Keratinocyte (primary cell): ENCODE data around the gene DEXI. TPM values are rescaled to one million over a fixed set of nuclear protein-coding genes. Genes with fewer than 3 reads are reported as not detected.

ENCODE experiments used
- DNase-seq: peaks from one replicate; pipeline ENCODE4 v3.0.0-alpha.2; 2011; ENCODE audit warnings: low read depth, missing footprints, low spot score
- FAIRE-seq: peaks from 2 replicates; lab custom pipeline; 2011; peaks lifted over from hg19 to GRCh38; lab: Jason Lieb, UNC
- H2AFZ ChIP-seq: 2 replicates; pipeline ENCODE4 v1.6.0; 2012; ENCODE audit warnings: low read length, control low read depth, inconsistent platforms; ENCODE audit not compliant: control insufficient read depth
- H3K27ac ChIP-seq: 2 replicates; pipeline ENCODE4 v1.5.1; 2011; ENCODE audit warnings: low read length; ENCODE audit not compliant: control insufficient read depth, insufficient read depth
- H3K27me3 ChIP-seq: 3 replicates; pipeline ENCODE4 v1.6.0; 2011; ENCODE audit warnings: low read length; ENCODE audit not compliant: control insufficient read depth, insufficient read depth; ENCODE audit errors: extremely low read depth
- H3K36me3 ChIP-seq, 2 experiments: 2 replicates in 1 of 2; 3 replicates in 1 of 2; pipeline ENCODE4 v1.5.1; 2011; ENCODE audit warnings: low read length in 2 of 2, mild to moderate bottlenecking in 1 of 2; ENCODE audit not compliant: control insufficient read depth in 2 of 2, insufficient read depth in 2 of 2; ENCODE audit errors: extremely low read depth in 1 of 2
- H3K4me1 ChIP-seq: 3 replicates; pipeline ENCODE4 v1.5.1; 2011; ENCODE audit warnings: low read length; ENCODE audit not compliant: control insufficient read depth, insufficient read depth; ENCODE audit errors: extremely low read depth
- H3K4me2 ChIP-seq: 3 replicates; pipeline ENCODE4 v1.6.0; 2011; ENCODE audit warnings: low read depth, low read length; ENCODE audit not compliant: control insufficient read depth, insufficient read depth; ENCODE audit errors: extremely low read depth
- H3K4me3 ChIP-seq, 3 experiments: fragments of 200-600 bp in 1 of 3; sonication (generic) in 1 of 3; 2 replicates in 2 of 3; 3 replicates in 1 of 3; pipeline ENCODE4 v1.5.1; 2011 to 2016; ENCODE audit warnings: low read length in 3 of 3, mild to moderate bottlenecking in 3 of 3, control low read depth in 2 of 3, inconsistent platforms in 1 of 3, low read depth in 1 of 3, mixed read lengths in 1 of 3, mixed run types in 1 of 3, moderate library complexity in 1 of 3; ENCODE audit not compliant: control insufficient read depth in 2 of 3, insufficient read depth in 2 of 3; ENCODE audit errors: extremely low read depth in 1 of 3
- H3K79me2 ChIP-seq: 2 replicates; pipeline ENCODE4 v1.6.0; 2012; ENCODE audit warnings: low read length; ENCODE audit not compliant: control insufficient read depth, insufficient read depth
- H3K9ac ChIP-seq: 3 replicates; pipeline ENCODE4 v1.6.0; 2011; ENCODE audit warnings: low read length; ENCODE audit not compliant: control insufficient read depth, insufficient read depth; ENCODE audit errors: extremely low read depth
- H3K9me1 ChIP-seq: 3 replicates; pipeline ENCODE4 v1.6.0; 2011; ENCODE audit warnings: low read length; ENCODE audit not compliant: control insufficient read depth, insufficient read depth; ENCODE audit errors: extremely low read depth
- H3K9me3 ChIP-seq: 2 replicates; pipeline ENCODE4 v1.5.1; 2012; ENCODE audit warnings: low read depth, low read length; ENCODE audit not compliant: control insufficient read depth
- H4K20me1 ChIP-seq: 3 replicates; pipeline ENCODE4 v1.6.0; 2011; ENCODE audit warnings: low read length; ENCODE audit not compliant: control insufficient read depth, insufficient read depth; ENCODE audit errors: extremely low read depth
- EZH2 ChIP-seq: IDR thresholded peaks from one replicate; pipeline ENCODE4 v1.6.1; 2012; ENCODE audit warnings: inconsistent platforms, mild to moderate bottlenecking, low read length, moderate library complexity
- dilution Hi-C: fragments of 300-500 bp; cut with MboI; formaldehyde crosslinking; loops from one replicate; pipeline ENCODE4 v1.7.0; 2020; ENCODE audit warnings: low sequenced_read_pairs; ENCODE audit not compliant: extremely low pct_ligation_motif_present
- polyA plus RNA-seq, 5 experiments: library from polyadenylated mRNA; depleted of rRNA in 3 of 5; stranded (reverse) in 3 of 5; stranded (forward) in 1 of 5; unstranded in 1 of 5; fragments of >200 nt; gene quantifications; 1 replicate in 1 of 5; 2 replicates in 3 of 5; 3 replicates in 1 of 5; pipeline versions ENCODE4 v1.2.1 to v1.2.3, GENCODE V29; 2011 to 2012; ENCODE audit warnings: missing spikeins in 2 of 5, low read depth in 1 of 5, low replicate concordance in 1 of 5
- TF ChIP-seq, protein P1 (sequence below), 3 experiments: IDR thresholded peaks in 1 of 3; conservative IDR thresholded peaks in 1 of 3; optimal IDR thresholded peaks in 1 of 3; 2 replicates in 2 of 3; 3 replicates in 1 of 3; pipeline versions ENCODE3 to v1.5.1; 2011; ENCODE audit warnings: low read length in 3 of 3, mild to moderate bottlenecking in 3 of 3, moderate library complexity in 2 of 3, control low read depth in 1 of 3, inconsistent platforms in 1 of 3; ENCODE audit not compliant: insufficient read depth in 2 of 3; ENCODE audit errors: extremely low read depth in 1 of 3

The DEXI gene
- polyA plus RNA-seq, 1 donor (not counting 4 experiments of a cell fraction or from before 2014, with no cell fraction given) = 25.9 TPM

DNA sequence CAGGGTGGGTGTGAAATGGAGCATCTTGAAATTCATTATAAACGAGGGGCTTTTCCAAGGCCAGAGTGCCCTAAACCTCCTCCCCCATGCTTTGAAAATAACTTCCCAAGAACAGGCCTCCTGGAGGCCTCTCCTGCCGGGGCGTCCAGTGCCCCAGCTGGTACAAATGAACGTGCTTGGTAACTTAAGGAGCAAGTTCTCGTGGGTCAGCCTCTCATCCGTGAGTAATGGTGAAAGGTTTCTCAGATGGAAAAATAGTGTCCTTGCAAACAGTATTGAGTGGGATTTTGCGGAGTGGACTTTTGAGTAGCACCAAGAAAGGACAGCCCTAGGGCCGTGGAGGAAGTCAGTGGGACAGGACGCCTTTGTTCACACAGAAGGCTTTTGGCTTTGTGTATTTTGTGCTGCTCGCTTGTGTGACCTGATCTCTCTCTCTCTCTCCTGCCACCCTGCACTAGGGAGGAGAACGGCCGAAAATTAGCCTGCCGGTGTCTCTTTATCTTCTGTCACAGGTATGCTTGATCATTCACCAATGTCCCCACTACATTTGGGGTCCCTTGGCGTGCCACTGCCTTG, 36.7 kb upstream of the DEXI start:
- Histone ChIP-seq H3K4me1 (peaks cover 23% of the 10 kb centered on the region), H3K9me3 (no peaks in the 10 kb centered on the region), H4K20me1 (no peaks in the 10 kb centered on the region), H3K36me3 (peaks cover 4 to 13% of the 10 kb centered on the region in 2 experiments), H3K9me1 (no peaks in the 10 kb centered on the region), H3K4me2 (no peak overlapping the region), H3K79me2 (no peaks in the 10 kb centered on the region), H3K4me3 (no peak overlapping the region), H3K9ac (no peak overlapping the region), H2AFZ (no peak overlapping the region), H3K27ac (no peak overlapping the region), H3K27me3 (no peaks in the 10 kb centered on the region)
- dilution Hi-C loops = no loop called here
- TF ChIP-seq EZH2 = no peak
- TF ChIP-seq, protein P1, sequence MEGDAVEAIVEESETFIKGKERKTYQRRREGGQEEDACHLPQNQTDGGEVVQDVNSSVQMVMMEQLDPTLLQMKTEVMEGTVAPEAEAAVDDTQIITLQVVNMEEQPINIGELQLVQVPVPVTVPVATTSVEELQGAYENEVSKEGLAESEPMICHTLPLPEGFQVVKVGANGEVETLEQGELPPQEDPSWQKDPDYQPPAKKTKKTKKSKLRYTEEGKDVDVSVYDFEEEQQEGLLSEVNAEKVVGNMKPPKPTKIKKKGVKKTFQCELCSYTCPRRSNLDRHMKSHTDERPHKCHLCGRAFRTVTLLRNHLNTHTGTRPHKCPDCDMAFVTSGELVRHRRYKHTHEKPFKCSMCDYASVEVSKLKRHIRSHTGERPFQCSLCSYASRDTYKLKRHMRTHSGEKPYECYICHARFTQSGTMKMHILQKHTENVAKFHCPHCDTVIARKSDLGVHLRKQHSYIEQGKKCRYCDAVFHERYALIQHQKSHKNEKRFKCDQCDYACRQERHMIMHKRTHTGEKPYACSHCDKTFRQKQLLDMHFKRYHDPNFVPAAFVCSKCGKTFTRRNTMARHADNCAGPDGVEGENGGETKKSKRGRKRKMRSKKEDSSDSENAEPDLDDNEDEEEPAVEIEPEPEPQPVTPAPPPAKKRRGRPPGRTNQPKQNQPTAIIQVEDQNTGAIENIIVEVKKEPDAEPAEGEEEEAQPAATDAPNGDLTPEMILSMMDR (optimal IDR thresholded peaks at IDR 0.05 in 1 of 3, IDR thresholded peaks at IDR 0.05 in 1 of 3, conservative IDR thresholded peaks at IDR 0.05 in 1 of 3; ENCODE audit: extremely low read depth in 1 of 3, insufficient read depth in 2 of 3, low read length in 3 of 3) = no peak
- DNase-seq (no peak), FAIRE-seq (no peak)

- H3K36me3 ChIP-seq = peaks cover 5 to 13% of the 10 kb centered on the region in 2 experiments
- no peaks in the 10 kb centered on the region for H3K79me2 ChIP-seq
- H3K9me3 ChIP-seq = no peaks in the 10 kb centered on the region
- dilution Hi-C loops = no loop called here
- H3K27ac ChIP-seq = no peak overlapping the region
- no peak for DNase-seq
- no peak overlapping the region for H3K9ac ChIP-seq
- H3K4me3 ChIP-seq = no peak overlapping the region
- no peak overlapping the region for H2AFZ ChIP-seq
- peaks cover 20% of the 10 kb centered on the region for H3K4me1 ChIP-seq
- H3K27me3 ChIP-seq = no peaks in the 10 kb centered on the region
- TF ChIP-seq, protein P1 (optimal IDR thresholded peaks at IDR 0.05 in 1 of 3, IDR thresholded peaks at IDR 0.05 in 1 of 3, conservative IDR thresholded peaks at IDR 0.05 in 1 of 3; ENCODE audit: extremely low read depth in 1 of 3, insufficient read depth in 2 of 3, low read length in 3 of 3) = no peak
- TF ChIP-seq EZH2 = no peak
- H4K20me1 ChIP-seq = no peaks in the 10 kb centered on the region
- no peak overlapping the region for H3K4me2 ChIP-seq
- no peaks in the 10 kb centered on the region for H3K9me1 ChIP-seq
- no peak for FAIRE-seq
Measured at GRCh38 chr16:10978124-10978523, 35.9 kb upstream of the DEXI start.
